Heart left ventricle (tissue), 16 donors: ENCODE data around the gene ARPC1A. TPM values are rescaled to one million over a fixed set of nuclear protein-coding genes. Genes with fewer than 3 reads are reported as not detected.

Experiments used
- ATAC-seq, 4 donors: fragments of 200-7000 bp; cut with Tn5 transposase; one replicate each; pipeline ENCODE4 v1.9.1; 2020 to 2022; ENCODE audit warnings: moderate library complexity in 4 of 4, mild to moderate bottlenecking in 3 of 4, moderate number of reproducible peaks in 1 of 4
- DNase-seq, 5 donors: peaks; one replicate each; pipeline ENCODE4 v3.0.0-alpha.2; 2020
- H3K27ac ChIP-seq, 12 donors: fragments of 200-600 bp; sonication (generic) in 4 of 12; one replicate each; pipeline versions ENCODE4 v1.5.0 to v1.8.0; 2016 to 2022; ENCODE audit warnings: mild to moderate bottlenecking in 2 of 12
- H3K27me3 ChIP-seq, 9 donors: fragments of 200-600 bp; sonication (generic) in 2 of 9; one replicate each; pipeline versions ENCODE4 v1.5.1 to v1.8.0; 2016 to 2022; ENCODE audit warnings: mild to moderate bottlenecking in 3 of 9
- H3K36me3 ChIP-seq, 9 donors: fragments of 200-600 bp; sonication (generic) in 2 of 9; one replicate each; pipeline versions ENCODE4 v1.5.0 to v1.8.0; 2018 to 2022; ENCODE audit warnings: mild to moderate bottlenecking in 2 of 9
- H3K4me1 ChIP-seq, 12 donors: fragments of 200-600 bp; sonication (generic) in 4 of 12; one replicate each; pipeline versions ENCODE4 v1.5.0 to v1.8.0; 2016 to 2022; ENCODE audit warnings: mild to moderate bottlenecking in 3 of 12
- H3K4me3 ChIP-seq, 12 donors: fragments of 200-600 bp; sonication (generic) in 4 of 12; one replicate each; pipeline versions ENCODE4 v1.5.0 to v1.8.0; 2017 to 2022; ENCODE audit warnings: mild to moderate bottlenecking in 9 of 12, moderate library complexity in 4 of 12
- H3K9me3 ChIP-seq, 12 donors: fragments of 200-600 bp; sonication (generic) in 4 of 12; one replicate each; pipeline versions ENCODE4 v1.5.0 to v1.8.0; 2016 to 2022; ENCODE audit warnings: mild to moderate bottlenecking in 1 of 12
- CTCF ChIP-seq, 12 donors: fragments of 200-600 bp; sonication (generic) in 4 of 12; IDR thresholded peaks; one replicate each; pipeline versions ENCODE4 v1.5.0 to v1.8.0; 2018 to 2022; ENCODE audit warnings: antibody characterized with exemption in 12 of 12, mild to moderate bottlenecking in 5 of 12
- POLR2A ChIP-seq, 2 donors: fragments of 450-650 bp; IDR thresholded peaks; one replicate each; pipeline ENCODE4 v1.6.1; 2017; ENCODE audit warnings: antibody characterized with exemption in 2 of 2, mild to moderate bottlenecking in 2 of 2, moderate library complexity in 2 of 2
- WGBS, 4 donors: extraction: QIAGEN DNeasy Blood & Tissue Kit in 2 of 4; methylation state at CpG; one replicate each; pipeline versions ENCODE4 v1.1.5 to v1.1.7; 2013 to 2018; 5-methylcytosine and 5-hydroxymethylcytosine counted together
- intact Hi-C, 10 donors: fragments of 100-400 bp; cut with DNase I; formaldehyde crosslinking; loops; one replicate each; pipeline versions ENCODE4 v1.11.1 to v1.14.2; 2022
- polyA plus RNA-seq, 2 donors: library from polyadenylated mRNA; stranded (reverse); fragments of 200-250 nt; gene quantifications; one replicate each; pipeline ENCODE4 v1.2.3, GENCODE V29; 2013
- total RNA-seq, 9 donors: library from RNA; depleted of rRNA in 2 of 9; stranded (reverse); fragments of >200 nt in 2 of 9; fragmentation: NEBNext Ultra II Directional in 3 of 9; extraction: Animal tissue kit (Norgen Biotek cat#: 25700) in 3 of 9; gene quantifications; one replicate each; pipeline versions ENCODE4 v1.1.0 to v1.2.4, GENCODE V29; 2016 to 2023
- donor health status: ischemic (EF 13 %, LVEDD 7.1; RV severe dilation, severe dysfunction).
- donor health status: healthy with polysubstance abuse.
- donor health status: DM: no; HTN: yes; CAD: no.
- donor health status: DM: no; HTN: no; CAD: no.
- donor health status: ischemic (EF 25% LVEDD 6.9; RV normal size, moderate dysfunction).
- donor health status: ischemic (EF 25% LVEDD 5.7; RV mildly dilated, moderate dysfunction).
- donor health status: healthy.
- donor health status: DM: yes; HTN: yes; CAD: no.
- donor health status: ischemic (EF 35%, LVEDD 5.7; RV mildly dilated, moderate dysfunction).
- donor health status: nonischemic (EF 11% LVEDD 7.7; RV severe dilation, severe dysfunction).
- donor health status: DM: yes; HTN: yes; CAD: no.
- donor health status: PGD.
- donor health status: ischemic (EF 29% LVEDD 5.4; RV normal size, mild dysfunction).
- donor health status: nonischemic (EF 23%, LVEDD 6.1; RV moderate dilation, normal function).

Gene ARPC1A
- total and polyA plus RNA-seq, 11 donors = 97.1 to 208 (median 146) TPM

- ATAC-seq = peak; percentile 51 to 75 (median 66)
- intact Hi-C loops = loop anchor here in 2 of 10 donors (1.0 to 2.0 kb wide), 2 partner anchors 15 to 19 kb away; partner anchors contain the start of genes ARPC1B (in 1 of the 2), BUD31 (in 1 of the 2) and PDAP1 (in 1 of the 2)
Measured at GRCh38 chr7:99393355-99394187, 67.9 kb downstream of the ARPC1A start.

GRCh38 chr7:99394188-99394502 lies 68.4 kb downstream of the ARPC1A start:
- WGBS, 4 donors = 83 to 95% (median 91%) methylated on average over 1 to 4 of the region's 4 CpGs
- ATAC-seq = peak in 1 of 4 donors; percentile 1
- Histone ChIP-seq H3K36me3 (peaks cover 0 to 97% (median 75%) of the 10 kb centered on the region in 9 donors), H3K9me3 (no peaks in the 10 kb centered on the region), H3K27me3 (no peaks in the 10 kb centered on the region), H3K4me3 (no peak overlapping the region), H3K27ac (peak overlapping the region in 2 of 12 donors; percentile 75 to 79), H3K4me1 (peaks cover 0 to 21% (median 15%) of the 10 kb centered on the region in 12 donors)
- no peak for TF ChIP-seq CTCF (IDR thresholded peaks at IDR 0.05)
- TF ChIP-seq POLR2A (IDR thresholded peaks at IDR 0.05) = no peak
- DNase-seq = peak in 1 of 5 donors; percentile 45
- intact Hi-C loops = no loop called here

More at GRCh38 chr7:99393355-99394187, 67.9 kb downstream of the ARPC1A start:
- 28 to 40% (median 39%) methylated on average over 25 to 30 of the region's 30 CpGs for WGBS, 4 donors
- Histone ChIP-seq H3K27me3 (no peaks in the 10 kb centered on the region), H3K9me3 (no peaks in the 10 kb centered on the region), H3K4me3 (peak overlapping the region; percentile 27 to 68 (median 57)), H3K27ac (peak overlapping the region; percentile 12 to 79 (median 66)), H3K36me3 (peaks cover 0 to 97% (median 72%) of the 10 kb centered on the region in 9 donors), H3K4me1 (peaks cover 0 to 21% (median 15%) of the 10 kb centered on the region in 12 donors)
- DNase-seq = peak; percentile 61 to 74 (median 67)
- no peak for TF ChIP-seq CTCF (IDR thresholded peaks at IDR 0.05)
- TF ChIP-seq POLR2A (IDR thresholded peaks at IDR 0.05) = no peak

- 67 to 87% (median 78%) methylated on average over 14 of the region's 14 CpGs for WGBS, 4 donors
- TF ChIP-seq POLR2A (IDR thresholded peaks at IDR 0.05) (no peak), CTCF (IDR thresholded peaks at IDR 0.05) (no peak)
- Histone ChIP-seq H3K27ac (no peak overlapping the region), H3K36me3 (peaks cover 0 to 97% (median 75%) of the 10 kb centered on the region in 9 donors), H3K4me1 (peaks cover 0 to 29% (median 15%) of the 10 kb centered on the region in 12 donors), H3K9me3 (no peaks in the 10 kb centered on the region), H3K4me3 (no peak overlapping the region), H3K27me3 (no peaks in the 10 kb centered on the region)
- DNase-seq (peak in 1 of 5 donors; percentile 55), ATAC-seq (no peak)
- intact Hi-C loops = no loop called here
Measured at GRCh38 chr7:99395616-99396327, 70.1 kb downstream of the ARPC1A start.
